ENCODE data around the gene MMP14. TPM values are rescaled to one million over a fixed set of nuclear protein-coding genes. Genes with fewer than 3 reads are reported as not detected.

The MMP14 gene
- total and polyA plus RNA-seq, 2 of the 13 experiments (the other 11 are each of a cell fraction or from before 2014, with no cell fraction given) = 5.2 to 9.8 TPM

GRCh38 chr14:22829661-22830442 lies 6.5 kb upstream of the MMP14 start, which contains the start of gene MRPL52:
Gene MRPL52, plus strand, starts transcription at chr14:22829887. Its CDS starts 26 bp downstream, at chr14:22829913.
- BruUV-seq (replicated peaks) = no TSS peak
- Histone ChIP-seq H2AFZ (ENCODE audit: low read length) (peak within 1 kb of the TSS; percentile 98), H3K9ac (ENCODE audit: insufficient read depth, low read depth, low read length) (peak within 1 kb of the TSS; percentile 90), H3K9me3 (ENCODE audit: low read length) (no peaks in the 10 kb centered on the region), H3K27ac (ENCODE audit: extremely low read length, insufficient read depth, low read length) (peak within 1 kb of the TSS; percentile 65), H3K4me3 (replicated peaks in 1 of 3; ENCODE audit: insufficient read depth in 1 of 3, low read depth in 2 of 3, low read length in 3 of 3) (peak within 1 kb of the TSS; percentile 74 to 97 (median 88)), H3K79me2 (ENCODE audit: insufficient read depth, low read length) (peaks cover 16% of the 10 kb centered on the region), H3K4me2 (ENCODE audit: low read depth, low read length) (peak within 1 kb of the TSS; percentile 87), H3K27me3 (ENCODE audit: control insufficient read depth in 1 of 2, insufficient read depth in 2 of 2, low read length in 2 of 2) (no peaks in the 10 kb centered on the region; a peak in 1 of 5 replicates), H3K4me1 (ENCODE audit: insufficient read depth, low read length) (peaks cover 24% of the 10 kb centered on the region), H4K20me1 (ENCODE audit: insufficient read depth, low read length) (no peaks in the 10 kb centered on the region), H3K36me3 (replicated peaks in 1 of 2; ENCODE audit: control insufficient read depth in 1 of 2, insufficient read depth in 2 of 2, low read length in 2 of 2) (peaks cover 9 to 17% of the 10 kb centered on the region in 2 experiments)
- DNase-seq (ENCODE audit: low spot score) = peak; percentile 97
- WGBS (ENCODE audit: low lambda C conversion rate) = under 1% methylated on average over 41 of the region's 41 CpGs
- in situ Hi-C loops (cut with HindIII; ENCODE audit: extremely low pct_ligation_motif_present, low pct_unique_long_range_greater_than_20kb) = no loop called here
- intact Hi-C loops (cut with micrococcal nuclease; ENCODE audit: unreplicated experiment) = loop anchor here (2.0 kb wide), 1 partner anchor 53 kb away; no protein-coding TSS in a partner anchor
- CTCF ChIA-PET (ENCODE audit: low intra/inter-chr PET ratio, low total read pairs) = interaction anchor here (0.9 kb wide), 1 partner anchor 24 kb away, joined by 4 read pairs; no protein-coding TSS in a partner anchor
- peak; percentile 94 for ATAC-seq
- FAIRE-seq = peak; percentile 96
- POLR2A ChIA-PET = interaction anchor here (0.6 to 3.7 kb wide), 27 partner anchors 8 to 491 kb away, joined by 3 to 29 read pairs (median 6); partner anchors contain the start of genes ACIN1, AJUBA, C14orf119 and DAD1
- TF ChIP-seq, protein P1, sequence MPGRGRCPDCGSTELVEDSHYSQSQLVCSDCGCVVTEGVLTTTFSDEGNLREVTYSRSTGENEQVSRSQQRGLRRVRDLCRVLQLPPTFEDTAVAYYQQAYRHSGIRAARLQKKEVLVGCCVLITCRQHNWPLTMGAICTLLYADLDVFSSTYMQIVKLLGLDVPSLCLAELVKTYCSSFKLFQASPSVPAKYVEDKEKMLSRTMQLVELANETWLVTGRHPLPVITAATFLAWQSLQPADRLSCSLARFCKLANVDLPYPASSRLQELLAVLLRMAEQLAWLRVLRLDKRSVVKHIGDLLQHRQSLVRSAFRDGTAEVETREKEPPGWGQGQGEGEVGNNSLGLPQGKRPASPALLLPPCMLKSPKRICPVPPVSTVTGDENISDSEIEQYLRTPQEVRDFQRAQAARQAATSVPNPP (CRISPR knock-in tag; IDR thresholded peaks at IDR 0.05) = no peak
- TF ChIP-seq, protein P2, sequence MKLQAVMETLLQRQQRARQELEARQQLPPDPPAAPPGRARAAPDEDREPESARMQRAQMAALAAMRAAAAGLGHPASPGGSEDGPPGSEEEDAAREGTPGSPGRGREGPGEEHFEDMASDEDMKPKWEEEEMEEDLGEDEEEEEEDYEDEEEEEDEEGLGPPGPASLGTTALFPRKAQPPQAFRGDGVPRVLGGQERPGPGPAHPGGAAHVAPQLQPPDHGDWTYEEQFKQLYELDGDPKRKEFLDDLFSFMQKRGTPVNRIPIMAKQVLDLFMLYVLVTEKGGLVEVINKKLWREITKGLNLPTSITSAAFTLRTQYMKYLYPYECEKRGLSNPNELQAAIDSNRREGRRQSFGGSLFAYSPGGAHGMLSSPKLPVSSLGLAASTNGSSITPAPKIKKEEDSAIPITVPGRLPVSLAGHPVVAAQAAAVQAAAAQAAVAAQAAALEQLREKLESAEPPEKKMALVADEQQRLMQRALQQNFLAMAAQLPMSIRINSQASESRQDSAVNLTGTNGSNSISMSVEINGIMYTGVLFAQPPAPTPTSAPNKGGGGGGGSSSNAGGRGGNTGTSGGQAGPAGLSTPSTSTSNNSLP (IDR thresholded peaks at IDR 0.05; ENCODE audit: low read depth, low read length) = no peak; the same call in 1 of the 2 replicates
- TF ChIP-seq ZNF232 (CRISPR knock-in tag; IDR thresholded peaks at IDR 0.05; ENCODE audit: borderline replicate concordance) = peak; percentile 92; the same call in 1 of the 2 replicates
- TF ChIP-seq ZNF556 (CRISPR knock-in tag; IDR thresholded peaks at IDR 0.05; ENCODE audit: borderline replicate concordance) = peak; percentile 99
- no peak for TF ChIP-seq ZNF282 (IDR thresholded peaks at IDR 0.05; ENCODE audit: partially characterized antibody)
- TF ChIP-seq, protein P3, sequence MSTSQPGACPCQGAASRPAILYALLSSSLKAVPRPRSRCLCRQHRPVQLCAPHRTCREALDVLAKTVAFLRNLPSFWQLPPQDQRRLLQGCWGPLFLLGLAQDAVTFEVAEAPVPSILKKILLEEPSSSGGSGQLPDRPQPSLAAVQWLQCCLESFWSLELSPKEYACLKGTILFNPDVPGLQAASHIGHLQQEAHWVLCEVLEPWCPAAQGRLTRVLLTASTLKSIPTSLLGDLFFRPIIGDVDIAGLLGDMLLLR (CRISPR knock-in tag; IDR thresholded peaks at IDR 0.05) = peak; percentile 63
- peak; percentile 47 for TF ChIP-seq NCOA2 (CRISPR knock-in tag; IDR thresholded peaks at IDR 0.05)
- TF ChIP-seq MAF1 (CRISPR knock-in tag; IDR thresholded peaks at IDR 0.05; ENCODE audit: borderline replicate concordance) = no peak
- no peak for TF ChIP-seq MATR3 (CRISPR knock-in tag; IDR thresholded peaks at IDR 0.05)
- TF ChIP-seq, protein P4, sequence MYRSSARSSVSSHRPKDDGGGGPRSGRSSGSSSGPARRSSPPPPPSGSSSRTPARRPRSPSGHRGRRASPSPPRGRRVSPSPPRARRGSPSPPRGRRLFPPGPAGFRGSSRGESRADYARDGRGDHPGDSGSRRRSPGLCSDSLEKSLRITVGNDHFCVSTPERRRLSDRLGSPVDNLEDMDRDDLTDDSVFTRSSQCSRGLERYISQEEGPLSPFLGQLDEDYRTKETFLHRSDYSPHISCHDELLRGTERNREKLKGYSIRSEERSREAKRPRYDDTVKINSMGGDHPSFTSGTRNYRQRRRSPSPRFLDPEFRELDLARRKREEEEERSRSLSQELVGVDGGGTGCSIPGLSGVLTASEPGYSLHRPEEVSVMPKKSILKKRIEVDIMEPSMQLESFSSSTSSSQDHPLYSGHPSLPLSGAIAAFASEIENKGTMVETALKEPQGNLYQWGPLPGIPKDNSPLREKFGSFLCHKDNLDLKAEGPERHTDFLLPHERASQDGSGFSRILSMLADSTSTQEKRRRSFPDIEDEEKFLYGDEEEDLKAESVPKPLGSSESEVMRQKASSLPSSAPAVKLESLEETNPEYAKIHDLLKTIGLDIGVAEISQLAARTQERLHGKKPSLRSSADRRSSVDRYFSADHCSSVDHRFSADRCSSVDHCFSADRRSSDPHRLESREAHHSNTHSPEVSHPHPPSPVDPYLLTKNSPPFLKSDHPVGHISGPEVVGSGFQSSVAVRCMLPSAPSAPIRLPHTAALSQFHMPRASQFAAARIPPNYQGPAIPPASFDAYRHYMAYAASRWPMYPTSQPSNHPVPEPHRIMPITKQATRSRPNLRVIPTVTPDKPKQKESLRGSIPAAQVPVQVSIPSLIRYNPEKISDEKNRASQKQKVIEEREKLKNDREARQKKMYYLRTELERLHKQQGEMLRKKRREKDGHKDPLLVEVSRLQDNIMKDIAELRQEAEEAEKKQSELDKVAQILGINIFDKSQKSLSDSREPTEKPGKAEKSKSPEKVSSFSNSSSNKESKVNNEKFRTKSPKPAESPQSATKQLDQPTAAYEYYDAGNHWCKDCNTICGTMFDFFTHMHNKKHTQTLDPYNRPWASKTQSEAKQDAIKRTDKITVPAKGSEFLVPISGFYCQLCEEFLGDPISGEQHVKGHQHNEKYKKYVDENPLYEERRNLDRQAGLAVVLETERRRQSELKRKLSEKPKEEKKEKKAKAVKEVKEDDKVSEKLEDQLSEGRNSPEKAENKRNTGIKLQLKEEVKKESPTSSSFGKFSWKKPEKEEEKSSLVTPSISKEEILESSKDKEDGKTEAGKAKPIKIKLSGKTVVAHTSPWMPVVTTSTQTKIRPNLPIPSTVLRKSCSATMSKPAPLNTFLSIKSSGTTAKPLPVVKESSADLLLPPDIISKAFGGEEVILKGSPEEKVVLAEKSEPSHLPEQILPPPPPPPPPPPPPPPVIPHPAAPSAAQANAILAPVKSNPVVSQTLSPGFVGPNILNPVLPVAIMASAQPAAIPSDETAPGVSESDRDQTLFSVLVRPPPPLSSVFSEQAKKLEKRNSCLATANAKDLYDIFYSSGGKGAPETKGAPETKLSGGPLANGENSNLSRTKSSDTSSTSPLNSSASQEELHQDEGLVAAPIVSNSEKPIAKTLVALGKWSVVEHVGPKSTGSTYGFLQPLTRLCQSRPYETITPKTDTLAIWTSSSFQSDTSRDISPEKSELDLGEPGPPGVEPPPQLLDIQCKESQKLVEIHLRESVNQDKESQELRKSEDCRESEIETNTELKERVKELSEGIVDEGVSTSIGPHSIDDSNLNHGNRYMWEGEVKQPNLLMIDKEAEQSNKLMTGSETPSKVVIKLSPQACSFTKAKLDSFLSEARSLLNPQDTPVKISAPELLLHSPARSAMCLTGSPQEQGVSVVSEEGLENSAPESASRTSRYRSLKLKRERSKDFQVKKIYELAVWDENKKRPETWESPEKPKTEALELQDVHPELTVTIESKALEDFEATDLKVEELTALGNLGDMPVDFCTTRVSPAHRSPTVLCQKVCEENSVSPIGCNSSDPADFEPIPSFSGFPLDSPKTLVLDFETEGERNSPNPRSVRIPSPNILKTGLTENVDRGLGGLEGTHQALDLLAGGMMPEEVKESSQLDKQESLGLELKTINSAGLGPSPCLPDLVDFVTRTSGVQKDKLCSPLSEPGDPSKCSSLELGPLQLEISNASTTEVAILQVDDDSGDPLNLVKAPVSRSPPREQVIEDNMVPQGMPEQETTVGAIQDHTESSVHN (CRISPR knock-in tag; IDR thresholded peaks at IDR 0.05) = peak; percentile 98
- TF ChIP-seq GLI4 (CRISPR knock-in tag; IDR thresholded peaks at IDR 0.05; ENCODE audit: borderline replicate concordance) = no peak; the same call in 1 of the 2 replicates
